Measurements from ENCODE around the gene MAP3K19. TPM values are rescaled to one million over a fixed set of nuclear protein-coding genes. Genes with fewer than 3 reads are reported as not detected.
"Not testable (repeated sequence)": the region's sequence is repeated elsewhere in the genome, so short reads cannot be mapped to it uniquely, and the experiment has no call there.

Gene MAP3K19
- total and polyA plus RNA-seq, 4 donors = 6.2 to 16.0 (median 7.9) TPM

GRCh38 chr2:134973241-134974138 is 73.8 kb downstream of the MAP3K19 start:
- Histone ChIP-seq H3K27ac (ENCODE audit: low read depth, low read length) (no peak overlapping the region), H3K4me1 (ENCODE audit: control insufficient read depth, insufficient read depth, low read length) (no peaks in the 10 kb centered on the region), H3K27me3 (ENCODE audit: control insufficient read depth, insufficient read depth, low read length) (no peaks in the 10 kb centered on the region), H3K9me3 (ENCODE audit: control insufficient read depth, insufficient read depth, low read length) (peaks cover 3% of the 10 kb centered on the region), H3K36me3 (ENCODE audit: control insufficient read depth, insufficient read depth, low read length) (no peaks in the 10 kb centered on the region), H3K4me3 (ENCODE audit: low read depth, low read length) (no peak overlapping the region)
- WGBS (ENCODE audit: insufficient coverage) = no CpG with 5 or more reads among the region's 2 CpGs
- DNase-seq (ENCODE audit: low read depth in 4 of 6, low spot score in 6 of 6) = no peak

GRCh38 chr2:134967166-134967565 is 80.1 kb downstream of the MAP3K19 start:
- H3K36me3 ChIP-seq (ENCODE audit: control insufficient read depth, insufficient read depth, low read length); H3K4me1 ChIP-seq (ENCODE audit: control insufficient read depth, insufficient read depth, low read length); DNase-seq (ENCODE audit: low read depth in 4 of 6, low spot score in 6 of 6); H3K4me3 ChIP-seq (ENCODE audit: low read depth, low read length); H3K27me3 ChIP-seq (ENCODE audit: control insufficient read depth, insufficient read depth, low read length); H3K9me3 ChIP-seq (ENCODE audit: control insufficient read depth, insufficient read depth, low read length); H3K27ac ChIP-seq (ENCODE audit: low read depth, low read length): not testable (repeated sequence)
- WGBS (ENCODE audit: insufficient coverage) = 90% methylated on average over 9 of the region's 10 CpGs

- no peaks in the 10 kb centered on the region for H3K9me3 ChIP-seq (ENCODE audit: control insufficient read depth, insufficient read depth, low read length)
- no peak overlapping the region for H3K27ac ChIP-seq (ENCODE audit: low read depth, low read length)
- 94% methylated on average over 3 of the region's 5 CpGs for WGBS (ENCODE audit: insufficient coverage)
- no peak for DNase-seq (ENCODE audit: low read depth in 4 of 6, low spot score in 6 of 6)
- peaks cover 7% of the 10 kb centered on the region for H3K36me3 ChIP-seq (ENCODE audit: control insufficient read depth, insufficient read depth, low read length)
- no peak overlapping the region for H3K4me3 ChIP-seq (ENCODE audit: low read depth, low read length)
- no peaks in the 10 kb centered on the region for H3K4me1 ChIP-seq (ENCODE audit: control insufficient read depth, insufficient read depth, low read length)
- H3K27me3 ChIP-seq (ENCODE audit: control insufficient read depth, insufficient read depth, low read length) = no peaks in the 10 kb centered on the region
Measured at GRCh38 chr2:134957477-134957876, 89.8 kb downstream of the MAP3K19 start.

- Histone ChIP-seq H3K27ac (ENCODE audit: low read depth, low read length) (no peak overlapping the region), H3K9me3 (ENCODE audit: control insufficient read depth, insufficient read depth, low read length) (no peaks in the 10 kb centered on the region), H3K36me3 (ENCODE audit: control insufficient read depth, insufficient read depth, low read length) (peaks cover 7% of the 10 kb centered on the region), H3K4me1 (ENCODE audit: control insufficient read depth, insufficient read depth, low read length) (no peaks in the 10 kb centered on the region), H3K4me3 (ENCODE audit: low read depth, low read length) (no peak overlapping the region), H3K27me3 (ENCODE audit: control insufficient read depth, insufficient read depth, low read length) (no peaks in the 10 kb centered on the region)
- DNase-seq (ENCODE audit: low read depth in 4 of 6, low spot score in 6 of 6) = no peak
- no CpG with 5 or more reads among the region's 1 CpG for WGBS (ENCODE audit: insufficient coverage)
Measured at GRCh38 chr2:134955744-134956143, 91.5 kb downstream of the MAP3K19 start.

- Histone ChIP-seq H3K4me1 (ENCODE audit: control insufficient read depth, insufficient read depth, low read length) (no peaks in the 10 kb centered on the region), H3K27me3 (ENCODE audit: control insufficient read depth, insufficient read depth, low read length) (no peaks in the 10 kb centered on the region), H3K4me3 (ENCODE audit: low read depth, low read length) (no peak overlapping the region), H3K9me3 (ENCODE audit: control insufficient read depth, insufficient read depth, low read length) (no peaks in the 10 kb centered on the region), H3K27ac (ENCODE audit: low read depth, low read length) (no peak overlapping the region), H3K36me3 (ENCODE audit: control insufficient read depth, insufficient read depth, low read length) (peaks cover 12% of the 10 kb centered on the region)
- WGBS (ENCODE audit: insufficient coverage) = 91% methylated on average over 5 of the region's 5 CpGs
- no peak for DNase-seq (ENCODE audit: low read depth in 4 of 6, low spot score in 6 of 6)
Measured at GRCh38 chr2:134954065-134954464, 93.2 kb downstream of the MAP3K19 start.

- Histone ChIP-seq H3K9me3 (ENCODE audit: control insufficient read depth, insufficient read depth, low read length) (no peaks in the 10 kb centered on the region), H3K36me3 (ENCODE audit: control insufficient read depth, insufficient read depth, low read length) (peaks cover 23% of the 10 kb centered on the region), H3K27me3 (ENCODE audit: control insufficient read depth, insufficient read depth, low read length) (no peaks in the 10 kb centered on the region), H3K4me1 (ENCODE audit: control insufficient read depth, insufficient read depth, low read length) (no peaks in the 10 kb centered on the region), H3K4me3 (ENCODE audit: low read depth, low read length) (no peak overlapping the region), H3K27ac (ENCODE audit: low read depth, low read length) (no peak overlapping the region)
- no peak for DNase-seq (ENCODE audit: low read depth in 4 of 6, low spot score in 6 of 6)
- no CpG with 5 or more reads among the region's 3 CpGs for whole genome bisulfite sequencing (ENCODE audit: insufficient coverage)
Measured at GRCh38 chr2:134952608-134953007, 94.6 kb downstream of the MAP3K19 start.

GRCh38 chr2:134950886-134951285 is 96.4 kb downstream of the MAP3K19 start:
- no peak overlapping the region for H3K27ac ChIP-seq (ENCODE audit: low read depth, low read length)
- peaks cover 23% of the 10 kb centered on the region for H3K36me3 ChIP-seq (ENCODE audit: control insufficient read depth, insufficient read depth, low read length)
- no peaks in the 10 kb centered on the region for H3K27me3 ChIP-seq (ENCODE audit: control insufficient read depth, insufficient read depth, low read length)
- H3K4me3 ChIP-seq (ENCODE audit: low read depth, low read length) = no peak overlapping the region
- no peaks in the 10 kb centered on the region for H3K9me3 ChIP-seq (ENCODE audit: control insufficient read depth, insufficient read depth, low read length)
- no peaks in the 10 kb centered on the region for H3K4me1 ChIP-seq (ENCODE audit: control insufficient read depth, insufficient read depth, low read length)
- no CpG with 5 or more reads among the region's 2 CpGs for WGBS (ENCODE audit: insufficient coverage)
- no peak for DNase-seq (ENCODE audit: low read depth in 4 of 6, low spot score in 6 of 6)

GRCh38 chr2:134949981-134950708 is 97.1 kb downstream of the MAP3K19 start:
- no peak overlapping the region for H3K27ac ChIP-seq (ENCODE audit: low read depth, low read length)
- no peak for DNase-seq (ENCODE audit: low read depth in 4 of 6, low spot score in 6 of 6)
- no peaks in the 10 kb centered on the region for H3K27me3 ChIP-seq (ENCODE audit: control insufficient read depth, insufficient read depth, low read length)
- no peaks in the 10 kb centered on the region for H3K9me3 ChIP-seq (ENCODE audit: control insufficient read depth, insufficient read depth, low read length)
- no peaks in the 10 kb centered on the region for H3K4me1 ChIP-seq (ENCODE audit: control insufficient read depth, insufficient read depth, low read length)
- H3K36me3 ChIP-seq (ENCODE audit: control insufficient read depth, insufficient read depth, low read length) = peaks cover 23% of the 10 kb centered on the region
- no peak overlapping the region for H3K4me3 ChIP-seq (ENCODE audit: low read depth, low read length)
- WGBS (ENCODE audit: insufficient coverage) = no CpG with 5 or more reads among the region's 7 CpGs

GRCh38 chr2:134946073-134946472 is 101.2 kb downstream of the MAP3K19 start:
- H3K9me3 ChIP-seq (ENCODE audit: control insufficient read depth, insufficient read depth, low read length) = no peaks in the 10 kb centered on the region
- WGBS (ENCODE audit: insufficient coverage) = 86% methylated on average over 3 of the region's 6 CpGs

More at GRCh38 chr2:134946073-134946472, 101.2 kb downstream of the MAP3K19 start:
- Histone ChIP-seq H3K27ac (ENCODE audit: low read depth, low read length) (no peak overlapping the region), H3K4me1 (ENCODE audit: control insufficient read depth, insufficient read depth, low read length) (no peaks in the 10 kb centered on the region), H3K36me3 (ENCODE audit: control insufficient read depth, insufficient read depth, low read length) (peaks cover 16% of the 10 kb centered on the region), H3K27me3 (ENCODE audit: control insufficient read depth, insufficient read depth, low read length) (no peaks in the 10 kb centered on the region), H3K4me3 (ENCODE audit: low read depth, low read length) (no peak overlapping the region)
- no peak for DNase-seq (ENCODE audit: low read depth in 4 of 6, low spot score in 6 of 6)
